ENCODE measurements around the gene RASGRP4.

The RASGRP4 gene

DNA sequence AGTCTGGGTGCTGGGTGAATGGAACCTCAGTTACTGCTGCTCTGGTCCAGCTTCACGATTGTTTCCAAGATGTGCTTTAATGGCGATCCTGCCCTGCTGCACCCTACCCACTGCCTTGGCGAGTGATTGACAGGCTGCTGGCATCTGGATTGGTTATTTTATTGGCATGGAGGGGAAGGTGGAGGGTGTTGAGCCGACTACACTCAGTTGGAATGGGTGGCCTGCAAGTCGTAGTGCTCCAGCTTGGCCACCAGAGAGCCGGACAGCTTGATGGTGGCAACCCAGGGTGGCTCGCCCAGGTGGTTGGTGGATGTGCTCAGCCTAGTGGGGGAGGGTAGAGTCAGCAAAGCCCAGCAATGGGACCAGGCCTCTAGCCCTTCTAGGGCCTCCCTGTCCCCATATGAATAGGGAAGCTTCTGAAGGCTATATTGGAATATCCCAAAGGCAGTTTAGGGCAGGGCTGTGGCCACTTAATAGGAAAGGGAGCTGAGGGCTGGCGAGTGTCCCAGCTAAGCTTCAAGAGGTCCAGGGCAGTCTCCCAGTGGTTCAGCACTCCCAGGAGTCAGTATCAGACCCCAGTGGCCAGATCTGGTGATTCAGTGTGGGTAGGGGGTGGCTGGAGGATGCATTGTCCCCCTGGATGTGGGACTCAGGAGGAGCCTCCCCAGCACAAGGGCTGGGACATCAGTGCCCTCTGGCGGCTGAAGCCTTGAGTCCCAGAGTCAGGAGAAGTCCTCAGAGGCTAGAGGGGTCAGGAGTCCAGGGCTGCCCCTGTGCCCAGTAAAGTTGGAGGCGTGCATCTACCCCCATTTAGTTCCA, 41.6 kb downstream of the RASGRP4 start:
- no peak for FAIRE-seq
- TF ChIP-seq, protein P1, sequence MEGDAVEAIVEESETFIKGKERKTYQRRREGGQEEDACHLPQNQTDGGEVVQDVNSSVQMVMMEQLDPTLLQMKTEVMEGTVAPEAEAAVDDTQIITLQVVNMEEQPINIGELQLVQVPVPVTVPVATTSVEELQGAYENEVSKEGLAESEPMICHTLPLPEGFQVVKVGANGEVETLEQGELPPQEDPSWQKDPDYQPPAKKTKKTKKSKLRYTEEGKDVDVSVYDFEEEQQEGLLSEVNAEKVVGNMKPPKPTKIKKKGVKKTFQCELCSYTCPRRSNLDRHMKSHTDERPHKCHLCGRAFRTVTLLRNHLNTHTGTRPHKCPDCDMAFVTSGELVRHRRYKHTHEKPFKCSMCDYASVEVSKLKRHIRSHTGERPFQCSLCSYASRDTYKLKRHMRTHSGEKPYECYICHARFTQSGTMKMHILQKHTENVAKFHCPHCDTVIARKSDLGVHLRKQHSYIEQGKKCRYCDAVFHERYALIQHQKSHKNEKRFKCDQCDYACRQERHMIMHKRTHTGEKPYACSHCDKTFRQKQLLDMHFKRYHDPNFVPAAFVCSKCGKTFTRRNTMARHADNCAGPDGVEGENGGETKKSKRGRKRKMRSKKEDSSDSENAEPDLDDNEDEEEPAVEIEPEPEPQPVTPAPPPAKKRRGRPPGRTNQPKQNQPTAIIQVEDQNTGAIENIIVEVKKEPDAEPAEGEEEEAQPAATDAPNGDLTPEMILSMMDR (IDR thresholded peaks at IDR 0.05; ENCODE audit: insufficient read depth, missing control alignments) = no peak
- DNase-seq (ENCODE audit: insufficient read length, low spot score) = no peak

DNA sequence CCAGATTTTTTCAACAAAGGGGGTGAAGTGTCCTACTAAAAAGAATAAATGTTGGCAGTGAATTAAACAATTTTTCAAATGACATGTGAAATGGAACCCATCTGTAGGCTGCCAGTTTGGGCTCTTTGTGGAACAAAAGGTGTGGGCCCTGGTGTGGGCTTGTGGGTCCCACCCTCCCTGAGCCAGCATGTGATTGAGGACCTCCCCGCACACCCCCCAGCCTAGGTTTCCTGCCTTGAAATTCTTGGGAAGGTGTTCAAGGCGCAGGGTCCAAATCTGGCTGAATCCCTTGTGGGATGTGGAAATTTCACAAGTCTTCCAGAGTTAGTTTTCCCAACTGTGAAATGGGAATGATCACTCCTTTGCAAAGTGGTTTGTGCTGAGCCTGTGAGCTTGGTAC, 42.3 kb downstream of the RASGRP4 start:
- TF ChIP-seq, protein P1 (IDR thresholded peaks at IDR 0.05; ENCODE audit: insufficient read depth, missing control alignments) = no peak
- no peak for FAIRE-seq
- DNase-seq (ENCODE audit: insufficient read length, low spot score) = no peak

DNA sequence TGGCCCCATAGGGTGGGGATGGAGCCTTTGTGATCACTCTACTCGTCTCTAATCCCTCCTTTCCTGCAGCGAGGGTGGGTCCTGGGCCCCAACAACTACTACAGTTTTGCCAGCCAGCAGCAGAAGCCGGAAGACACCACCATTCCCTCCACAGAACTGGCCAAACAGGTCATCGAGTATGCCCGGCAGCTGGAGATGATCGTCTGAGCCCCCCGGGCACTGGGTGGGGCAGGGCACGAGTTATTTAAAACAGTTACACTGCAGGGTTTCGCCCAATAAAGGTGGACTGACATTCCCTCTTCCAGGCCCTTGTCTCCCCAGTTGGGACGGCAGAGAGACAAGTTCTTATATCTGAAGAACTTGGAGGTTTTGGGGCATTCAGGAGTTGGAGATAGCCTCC, 42.8 kb downstream of the RASGRP4 start:
- FAIRE-seq (no peak), DNase-seq (ENCODE audit: insufficient read length, low spot score) (no peak)
- TF ChIP-seq, protein P1 (IDR thresholded peaks at IDR 0.05; ENCODE audit: insufficient read depth, missing control alignments) = no peak

DNA sequence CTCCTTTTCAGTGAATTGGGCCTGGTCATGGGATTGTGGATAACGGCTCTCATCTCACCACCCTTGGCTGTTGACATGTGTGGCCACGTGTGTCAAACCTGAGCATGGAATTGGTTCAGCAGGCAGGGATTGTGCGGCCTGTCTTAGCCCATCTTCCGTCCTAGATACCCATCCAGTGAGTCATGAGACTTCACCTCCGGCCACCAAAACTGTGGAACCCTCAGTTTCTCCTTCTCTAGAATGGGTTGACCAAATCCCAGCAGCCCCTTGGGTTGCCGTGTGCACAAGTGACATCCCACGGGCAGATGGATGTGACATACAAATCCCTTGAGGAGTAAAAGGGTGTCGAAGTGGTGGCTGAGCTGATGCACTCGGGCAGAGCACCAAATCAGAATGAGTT, 44.9 kb downstream of the RASGRP4 start:
- TF ChIP-seq, protein P1 (IDR thresholded peaks at IDR 0.05; ENCODE audit: insufficient read depth, missing control alignments) = no peak
- FAIRE-seq = no peak
- no peak for DNase-seq (ENCODE audit: insufficient read length, low spot score)

DNA sequence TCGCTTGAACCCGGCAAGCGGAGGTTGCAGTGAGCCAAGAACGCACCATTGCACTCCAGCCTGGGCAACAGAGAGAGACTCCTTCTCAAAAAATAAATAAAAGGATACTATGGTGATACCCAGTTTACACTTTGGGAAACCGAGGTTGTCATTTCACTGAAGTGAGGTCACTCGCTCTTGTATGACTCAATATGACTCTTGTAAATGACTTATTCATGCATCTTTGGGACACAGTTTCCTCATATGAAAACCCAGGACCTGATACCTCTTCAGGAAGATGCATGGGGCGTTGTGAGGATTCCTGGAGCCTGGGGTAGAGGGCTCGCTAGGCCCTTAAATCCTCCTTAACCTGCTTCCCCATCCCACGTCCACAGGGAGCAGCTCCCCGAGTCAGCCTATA, 47.2 kb downstream of the RASGRP4 start:
- FAIRE-seq (no peak), DNase-seq (ENCODE audit: insufficient read length, low spot score) (no peak)
- TF ChIP-seq, protein P1 (IDR thresholded peaks at IDR 0.05; ENCODE audit: insufficient read depth, missing control alignments) = no peak

DNA sequence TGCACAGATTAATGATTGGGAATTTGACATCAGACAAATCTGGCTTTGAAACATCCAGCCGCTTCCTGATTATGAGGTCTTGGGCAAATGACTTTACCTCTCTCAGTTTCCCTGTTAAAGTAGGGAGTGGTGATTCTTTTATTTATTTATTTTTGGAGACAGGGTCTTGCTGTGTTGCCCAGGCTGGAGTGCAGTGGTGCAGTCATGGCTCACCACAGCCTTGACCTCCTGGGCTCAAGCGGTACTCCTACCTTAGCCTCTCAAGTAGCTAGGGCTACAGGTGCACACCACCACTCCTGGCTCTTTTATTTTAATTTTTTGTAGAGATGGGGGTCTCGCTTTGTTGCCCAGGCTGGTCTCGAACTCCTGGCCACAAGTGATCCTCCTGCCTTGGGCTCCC, 49.0 kb downstream of the RASGRP4 start:
- DNase-seq (ENCODE audit: insufficient read length, low spot score) = no peak
- TF ChIP-seq, protein P1 (IDR thresholded peaks at IDR 0.05; ENCODE audit: insufficient read depth, missing control alignments) = no peak
- no peak for FAIRE-seq

DNA sequence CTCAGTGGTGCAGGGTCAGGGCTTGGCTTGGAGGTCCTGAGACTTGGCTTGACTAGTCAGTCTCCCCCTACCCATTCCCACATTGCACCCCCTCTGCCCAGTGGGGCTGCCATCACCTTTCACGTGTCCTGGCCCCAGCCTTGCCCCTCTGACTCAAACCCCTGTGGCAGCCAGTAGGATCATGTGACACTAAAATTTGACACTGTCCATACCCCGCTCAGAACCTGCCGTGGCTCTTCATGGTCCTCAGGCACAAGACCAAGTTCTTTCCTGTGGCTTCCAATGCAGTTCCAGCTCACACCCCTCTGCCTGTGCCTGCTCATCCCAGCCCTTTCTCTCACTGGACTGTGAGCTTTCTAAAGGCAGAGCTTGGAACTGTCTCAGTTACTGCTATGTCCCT, 49.4 kb downstream of the RASGRP4 start:
- DNase-seq (ENCODE audit: insufficient read length, low spot score) = no peak
- FAIRE-seq = no peak
- TF ChIP-seq, protein P1 (IDR thresholded peaks at IDR 0.05; ENCODE audit: insufficient read depth, missing control alignments) = no peak
